IPS-NIHi11 (cell line): ENCODE results near the gene GTF3C5.
"Not testable (repeated sequence)": the region's sequence is repeated elsewhere in the genome, so short reads cannot be mapped to it uniquely, and the experiment has no call there.

Source experiments
- DNase-seq: peaks from one replicate; pipeline ENCODE4 v3.0.0; 2012; ENCODE audit warnings: mixed read lengths, low spot score

The GTF3C5 gene

DNA sequence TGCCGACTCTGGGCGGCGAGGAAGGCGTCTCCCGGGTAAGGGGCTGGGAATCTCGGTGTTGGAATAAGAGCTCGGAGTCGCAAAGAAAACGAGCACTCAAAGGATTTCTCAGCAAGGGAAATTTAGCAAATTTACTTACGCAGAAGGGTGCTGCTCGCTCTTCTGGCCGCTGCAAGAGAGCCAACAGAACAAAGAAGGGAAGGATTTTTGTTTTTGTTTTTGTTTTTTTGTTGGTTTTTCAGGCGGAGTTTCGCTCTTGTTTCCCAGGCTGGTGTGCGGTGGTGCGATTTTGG, 279 bp downstream of the GTF3C5 start:
- DNase-seq = no peak

DNA sequence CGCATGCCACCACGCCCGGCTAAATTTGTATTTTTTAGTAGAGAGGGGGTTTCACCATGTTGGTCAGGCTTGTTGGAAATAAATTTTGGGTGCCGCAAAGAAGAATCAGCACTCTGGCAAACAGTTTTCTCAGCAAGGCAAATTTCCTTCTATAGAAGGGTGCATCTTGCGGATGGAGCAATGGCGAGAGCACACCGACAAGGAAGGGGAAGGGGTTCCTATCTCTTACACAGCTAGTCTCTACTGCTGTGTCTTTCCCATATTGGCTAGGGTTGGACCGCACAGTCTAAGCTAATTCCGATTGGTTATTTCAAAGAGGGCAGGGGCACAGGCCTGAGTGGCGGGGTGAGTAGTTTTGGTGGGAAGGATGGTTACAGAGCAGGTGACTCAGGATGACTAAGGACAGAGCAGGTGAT, 707 bp downstream of the GTF3C5 start:
- DNase-seq = no peak

- no peak for DNase-seq
Observed at GRCh38 chr9:133032171-133032570, 1.4 kb downstream of the GTF3C5 start.

GRCh38 chr9:133035669-133036068, 4.9 kb downstream of the GTF3C5 start:
- DNase-seq = no peak

DNA sequence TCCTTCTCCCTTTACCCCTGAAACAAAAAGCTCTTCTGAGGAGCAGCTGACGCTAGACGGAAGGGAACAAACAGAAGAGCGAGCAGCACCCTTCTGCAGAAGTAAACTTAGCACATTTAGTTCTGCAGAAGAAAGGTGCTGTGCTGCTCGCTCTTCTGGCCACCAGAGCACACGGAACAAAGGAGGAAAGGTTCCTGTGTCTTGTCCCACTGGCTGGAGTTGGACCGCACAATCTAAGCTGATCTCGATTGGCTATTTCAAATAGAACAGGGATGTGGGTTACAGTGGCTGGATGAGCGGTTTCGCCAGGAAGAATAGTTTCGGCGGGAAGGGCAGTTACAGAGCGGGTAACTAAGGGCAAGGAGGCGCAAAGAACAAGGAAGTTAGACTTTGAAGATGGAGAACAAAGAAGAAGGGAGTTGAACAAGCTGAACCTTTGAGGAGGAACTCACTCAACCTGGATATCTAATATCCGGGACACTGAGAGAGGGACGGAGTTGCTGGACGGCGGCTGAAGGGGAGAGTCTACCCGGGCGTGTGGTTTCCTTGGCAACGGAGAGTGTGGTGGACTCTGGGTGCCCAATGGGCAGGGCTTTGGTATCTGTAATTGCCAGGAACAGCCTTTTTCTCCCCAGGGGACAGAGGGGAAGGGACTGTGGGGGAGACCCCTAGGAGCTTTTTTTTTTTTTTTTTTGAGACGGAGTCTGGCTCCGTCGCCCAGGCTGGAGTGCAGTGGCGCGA, 7.1 kb downstream of the GTF3C5 start:
- no peak for DNase-seq

DNA sequence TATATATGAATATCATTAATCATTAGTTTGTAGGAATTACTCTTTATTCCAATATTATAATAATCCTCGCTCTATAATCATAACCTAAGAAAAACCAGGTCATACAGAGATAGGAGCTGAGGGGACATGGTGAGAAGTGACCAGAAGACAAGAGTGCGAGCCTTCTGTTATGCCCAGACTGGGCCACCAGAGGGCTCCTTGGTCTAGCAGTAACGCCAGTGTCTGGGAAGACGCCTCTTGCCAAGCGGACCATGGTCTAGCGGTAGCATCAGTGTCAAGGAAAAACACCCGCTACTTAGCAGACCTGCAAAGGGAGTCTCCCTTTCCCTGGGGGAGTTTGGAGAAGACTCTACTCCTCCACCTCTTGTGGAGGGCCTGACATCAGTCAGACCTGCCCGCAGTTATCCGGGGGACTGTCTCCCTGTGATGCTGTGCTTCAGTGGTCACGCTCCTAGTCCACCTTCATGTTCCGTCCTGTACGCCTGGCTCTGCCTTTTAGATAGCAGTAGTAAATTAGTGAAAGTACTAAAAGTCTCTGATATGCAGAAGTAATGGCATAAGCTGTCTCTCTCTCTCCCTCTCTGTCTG, 10.2 kb downstream of the GTF3C5 start:
- DNase-seq = not testable (repeated sequence)

DNA sequence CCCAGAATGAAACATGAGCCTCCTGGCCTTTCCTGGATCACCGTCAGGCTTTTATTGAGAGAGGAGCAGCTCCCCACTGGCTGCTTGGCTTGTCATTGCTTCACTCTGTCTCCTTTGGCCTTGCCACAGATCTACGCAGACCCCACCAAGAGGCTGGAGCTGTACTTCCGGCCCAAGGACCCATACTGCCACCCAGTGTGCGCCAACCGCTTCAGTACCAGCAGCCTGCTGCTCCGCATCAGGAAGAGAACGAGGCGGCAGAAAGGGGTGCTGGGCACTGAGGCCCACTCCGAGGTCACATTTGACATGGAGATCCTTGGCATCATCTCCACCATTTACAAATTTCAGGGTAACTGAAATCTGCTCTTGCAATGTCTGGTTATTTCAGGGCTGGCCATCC, 11.2 kb downstream of the GTF3C5 start:
- DNase-seq = no peak

GRCh38 chr9:133042676-133043075, 11.9 kb downstream of the GTF3C5 start:
- no peak for DNase-seq

- no peak for DNase-seq
Observed at GRCh38 chr9:133043449-133044035, 12.7 kb downstream of the GTF3C5 start.

- DNase-seq = no peak
Observed at GRCh38 chr9:133044125-133044524, 13.3 kb downstream of the GTF3C5 start.

- no peak for DNase-seq
Observed at GRCh38 chr9:133044661-133045060, 13.9 kb downstream of the GTF3C5 start.

GRCh38 chr9:133045132-133045531, 14.3 kb downstream of the GTF3C5 start:
- DNase-seq = no peak

GRCh38 chr9:133046196-133046899, 15.6 kb downstream of the GTF3C5 start:
- no peak for DNase-seq

DNA sequence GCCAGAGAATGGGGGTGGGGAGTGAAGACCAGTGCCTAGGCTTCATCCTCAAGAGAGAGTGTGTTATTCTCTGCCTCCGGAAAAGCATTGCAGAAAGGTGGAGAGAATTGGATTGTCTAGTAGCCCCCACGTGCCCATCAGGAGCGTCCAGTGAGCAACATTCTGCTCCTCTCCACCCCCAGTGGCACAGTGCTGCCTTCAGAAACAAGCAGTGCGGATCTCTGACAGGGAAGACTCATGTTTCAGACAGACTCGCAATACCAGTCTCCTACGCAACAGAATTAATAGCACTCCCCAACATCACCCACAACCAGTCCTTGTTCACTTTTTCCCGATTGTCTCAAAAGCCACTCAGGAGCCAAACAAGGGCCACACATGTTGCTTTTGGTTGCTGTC, 16.1 kb downstream of the GTF3C5 start:
- DNase-seq = no peak

- DNase-seq = peak; percentile 73
Observed at GRCh38 chr9:133048595-133048994, 17.8 kb downstream of the GTF3C5 start.

DNA sequence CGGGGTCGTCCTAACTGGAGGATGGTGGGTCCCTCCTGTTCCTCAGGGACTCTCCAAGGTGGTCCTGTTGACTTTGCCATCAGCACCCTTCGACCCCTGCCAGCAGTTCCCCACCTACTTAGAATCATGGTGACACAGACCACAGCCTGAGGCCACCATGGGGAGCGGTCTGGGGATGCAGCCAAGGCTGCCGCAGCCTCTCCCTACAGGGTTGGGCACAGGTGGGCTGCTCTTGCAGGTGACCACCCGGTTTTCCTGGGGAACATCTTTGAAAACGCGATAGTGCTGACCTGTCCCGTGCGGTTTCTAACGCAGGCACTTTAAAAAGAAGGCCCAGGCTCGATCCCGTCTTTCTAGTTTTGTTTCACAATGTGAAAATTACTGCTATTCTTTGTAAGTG, 18.2 kb downstream of the GTF3C5 start:
- no peak for DNase-seq

- no peak for DNase-seq
Observed at GRCh38 chr9:133050142-133050541, 19.3 kb downstream of the GTF3C5 start.

DNA sequence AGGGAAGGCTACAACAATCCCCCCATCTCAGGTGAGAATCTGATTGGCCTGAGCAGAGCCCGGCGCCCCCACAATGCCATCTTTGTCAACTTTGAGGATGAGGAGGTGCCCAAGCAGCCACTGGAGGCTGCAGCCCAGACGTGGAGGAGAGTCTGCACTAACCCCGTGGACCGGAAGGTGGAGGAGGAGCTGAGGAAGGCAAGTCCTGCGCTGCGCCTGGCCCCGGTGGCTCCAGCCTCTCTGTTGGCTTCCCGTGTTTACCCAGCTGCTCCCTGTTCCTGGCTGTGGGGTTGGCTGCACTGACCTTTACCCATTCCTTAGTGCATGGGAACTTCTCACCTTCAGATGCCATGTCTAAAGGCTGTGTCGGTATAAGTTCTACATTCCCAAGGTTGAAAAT, 20.0 kb downstream of the GTF3C5 start:
- no peak for DNase-seq

DNA sequence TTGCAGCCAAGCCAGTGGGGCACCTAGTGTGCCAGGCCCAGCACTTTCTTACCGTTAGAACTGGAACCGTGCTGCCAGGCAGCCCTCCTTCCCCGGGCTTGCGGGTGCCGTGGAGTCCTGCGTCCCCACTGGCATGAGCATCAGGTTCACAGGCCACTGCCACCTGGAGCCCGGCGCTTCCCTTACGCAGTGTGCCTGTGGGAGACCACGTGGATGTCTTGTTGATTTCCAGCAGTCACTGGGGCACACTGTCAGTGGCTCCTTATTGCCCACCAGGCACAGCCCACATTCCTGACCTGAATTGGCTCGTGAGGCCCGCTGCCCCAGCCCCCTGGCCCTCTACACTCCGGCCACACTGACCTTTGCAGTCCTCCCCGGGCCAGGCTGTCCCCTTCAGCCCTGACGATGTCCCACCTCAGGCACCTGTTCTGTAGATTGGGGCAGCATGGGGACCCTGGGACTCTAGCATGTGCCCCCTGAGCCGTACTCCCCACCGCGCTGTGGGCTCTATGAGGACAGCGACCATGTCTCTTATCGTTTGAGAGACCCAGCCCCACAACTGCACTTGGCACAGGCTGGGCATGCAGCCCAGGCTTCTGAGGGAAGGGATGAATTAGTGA, 20.6 kb downstream of the GTF3C5 start:
- DNase-seq = no peak

DNA sequence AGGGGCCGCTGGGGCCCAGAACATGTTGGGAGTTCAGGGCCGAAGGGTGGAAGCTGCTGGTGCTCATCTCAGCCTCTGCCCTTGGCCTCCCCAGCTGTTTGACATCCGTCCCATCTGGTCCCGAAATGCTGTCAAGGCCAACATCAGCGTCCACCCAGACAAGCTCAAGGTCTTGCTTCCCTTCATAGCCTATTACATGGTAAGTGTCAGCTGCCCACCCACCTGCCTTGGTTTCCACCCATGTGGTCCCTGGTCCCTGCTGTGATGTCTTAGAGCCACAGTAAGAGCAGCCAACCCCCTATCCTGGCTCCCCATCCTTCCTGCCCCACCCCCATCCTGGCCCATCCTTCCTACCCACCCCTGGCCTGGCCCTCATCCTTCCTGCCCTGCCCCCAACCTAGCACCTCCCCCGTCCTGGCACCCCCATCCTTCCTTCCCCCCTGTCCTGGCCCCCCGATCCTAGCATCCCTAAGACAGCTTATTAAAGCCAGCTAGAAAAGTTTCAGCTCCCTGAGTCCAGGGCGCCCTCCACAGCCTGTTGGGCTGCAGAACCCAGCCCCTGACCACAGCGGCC, 21.3 kb downstream of the GTF3C5 start:
- no peak for DNase-seq

- no peak for DNase-seq
Observed at GRCh38 chr9:133054194-133054890, 23.5 kb downstream of the GTF3C5 start.

GRCh38 chr9:133054966-133055365, 24.2 kb downstream of the GTF3C5 start:
- no peak for DNase-seq
